Parathyroid adenoma (tissue), 2 donors: ENCODE data around the gene GTSF1L.

Source experiments
- H2AFZ ChIP-seq: fragments of 300-600 bp; sonication (generic); one replicate; pipeline ENCODE4 v1.7.0; 2017; ENCODE audit warnings: antibody characterized with exemption, mild to moderate bottlenecking
- H3K27ac ChIP-seq: fragments of 300-600 bp; sonication (generic); one replicate; pipeline ENCODE4 v1.7.0; 2017
- H3K27me3 ChIP-seq: fragments of 300-600 bp; sonication (generic); one replicate; pipeline ENCODE4 v1.7.0; 2017; ENCODE audit warnings: low read length; ENCODE audit not compliant: control insufficient read depth, insufficient read depth
- H3K36me3 ChIP-seq: fragments of 300-600 bp; sonication (generic); one replicate; pipeline ENCODE4 v1.7.0; 2017; ENCODE audit warnings: low read length; ENCODE audit not compliant: control insufficient read depth, insufficient read depth
- H3K4me1 ChIP-seq: fragments of 300-600 bp; sonication (generic); one replicate; pipeline ENCODE4 v1.7.0; 2017; ENCODE audit warnings: control low read depth
- H3K4me2 ChIP-seq: fragments of 300-600 bp; sonication (generic); one replicate; pipeline ENCODE4 v1.7.0; 2017; ENCODE audit warnings: low read length
- H3K4me3 ChIP-seq: fragments of 300-600 bp; sonication (generic); one replicate; pipeline ENCODE4 v1.7.0; 2017; ENCODE audit warnings: low read depth, low read length
- H3K79me2 ChIP-seq: fragments of 300-600 bp; sonication (generic); one replicate; pipeline ENCODE4 v1.7.0; 2017; ENCODE audit warnings: control low read depth
- H3K9ac ChIP-seq: fragments of 300-600 bp; sonication (generic); one replicate; pipeline ENCODE4 v1.7.0; 2017; ENCODE audit warnings: mild to moderate bottlenecking
- H3K9me3 ChIP-seq: fragments of 300-600 bp; sonication (generic); one replicate; pipeline ENCODE4 v1.7.0; 2017; ENCODE audit warnings: low read length; ENCODE audit not compliant: control insufficient read depth
- CTCF ChIP-seq: fragments of 300-600 bp; sonication (generic); IDR thresholded peaks from one replicate; pipeline ENCODE4 v1.7.0; 2017; ENCODE audit warnings: antibody characterized with exemption, mild to moderate bottlenecking
- donor health status: primary hyperparathyroidism.

GTSF1L gene

GRCh38 chr20:43752051-43752360 lies 25.2 kb upstream of the GTSF1L start:
- Histone ChIP-seq H3K27me3 (no peaks in the 10 kb centered on the region), H2AFZ (no peak overlapping the region), H3K9me3 (no peaks in the 10 kb centered on the region), H3K4me1 (no peaks in the 10 kb centered on the region), H3K79me2 (no peaks in the 10 kb centered on the region), H3K4me3 (no peak overlapping the region), H3K36me3 (no peaks in the 10 kb centered on the region), H3K4me2 (no peak overlapping the region), H3K27ac (no peak overlapping the region), H3K9ac (no peak overlapping the region)
- TF ChIP-seq CTCF = no peak

GRCh38 chr20:43751167-43752050 lies 24.6 kb upstream of the GTSF1L start:
- H3K36me3 ChIP-seq = no peaks in the 10 kb centered on the region
- H3K4me3 ChIP-seq = no peak overlapping the region
- no peak overlapping the region for H2AFZ ChIP-seq
- no peaks in the 10 kb centered on the region for H3K4me1 ChIP-seq
- no peaks in the 10 kb centered on the region for H3K27me3 ChIP-seq
- no peak overlapping the region for H3K9ac ChIP-seq
- no peak overlapping the region for H3K27ac ChIP-seq
- H3K4me2 ChIP-seq = no peak overlapping the region
- no peaks in the 10 kb centered on the region for H3K79me2 ChIP-seq
- no peak for TF ChIP-seq CTCF
- H3K9me3 ChIP-seq = no peaks in the 10 kb centered on the region

- TF ChIP-seq CTCF = no peak
- H3K36me3 ChIP-seq = no peaks in the 10 kb centered on the region
These were observed 24.0 kb upstream of the GTSF1L start for GRCh38 chr20:43750774-43751166.

GRCh38 chr20:43749734-43750294 lies 23.0 kb upstream of the GTSF1L start:
- Histone ChIP-seq H3K9ac (no peak overlapping the region), H3K4me3 (no peak overlapping the region), H3K36me3 (no peaks in the 10 kb centered on the region), H3K4me2 (no peak overlapping the region), H3K27me3 (no peaks in the 10 kb centered on the region), H2AFZ (peak overlapping the region; percentile 45), H3K9me3 (no peaks in the 10 kb centered on the region), H3K4me1 (no peaks in the 10 kb centered on the region), H3K79me2 (no peaks in the 10 kb centered on the region), H3K27ac (no peak overlapping the region)
- TF ChIP-seq CTCF = peak; percentile 100

More at GRCh38 chr20:43750774-43751166, 24.0 kb upstream of the GTSF1L start:
- Histone ChIP-seq H3K4me1 (no peaks in the 10 kb centered on the region), H3K27ac (no peak overlapping the region), H2AFZ (no peak overlapping the region), H3K9me3 (no peaks in the 10 kb centered on the region), H3K27me3 (no peaks in the 10 kb centered on the region), H3K9ac (no peak overlapping the region), H3K4me2 (no peak overlapping the region), H3K4me3 (no peak overlapping the region), H3K79me2 (no peaks in the 10 kb centered on the region)
